HCT116 (cell line): ENCODE measurements around the gene ZNF157. TPM values are rescaled to one million over a fixed set of nuclear protein-coding genes. Genes with fewer than 3 reads are reported as not detected.

Experiments used
- ATAC-seq: fragments of 200-7000 bp; cut with Tn5 transposase; 2 replicates; pipeline ENCODE4 v1.9.1; 2020; ENCODE audit warnings: mild to moderate bottlenecking, moderate library complexity
- BruUV-seq: library from RNA; stranded (reverse); fragments of 400-500 nt; replicated peaks from 2 replicates; lab custom pipeline; 2021; lab: Mats Ljungman, UMichigan
- CTCF ChIA-PET: fragments of 300-600 bp; sonication (Branson Sonifier 250); formaldehyde crosslinking; loops from one replicate; lab custom pipeline; 2021; ENCODE audit warnings: antibody characterized with exemption; lab: Charles Lee
- POLR2A ChIA-PET: fragments of 300-600, 350-600 bp; sonication (Branson Sonifier 250); formaldehyde crosslinking; loops from one replicate; lab custom pipeline; 2021; ENCODE audit warnings: antibody characterized with exemption; lab: Charles Lee
- RAD21 ChIA-PET, 2 experiments: fragments of 300-600 bp; sonication (Branson Sonifier 250); formaldehyde crosslinking; loops; one replicate each; lab custom pipeline; 2023; ENCODE audit warnings: low total read pairs in 2 of 2; ENCODE audit not compliant: uncharacterized antibody in 2 of 2, unreplicated experiment in 2 of 2, low non-redundant PET in 1 of 2; lab: Charles Lee
- DNase-seq: peaks from one replicate; pipeline ENCODE4 v3.0.0-alpha.2; 2010; ENCODE audit warnings: low read depth, low spot score
- H2AFZ ChIP-seq: fragments of 200-600 bp; shearing (Covaris generic), sonication (generic); 2 replicates; pipeline ENCODE4 v1.6.1; 2017; ENCODE audit warnings: low read depth, mixed run types, mixed read lengths, antibody characterized with exemption, low read length; ENCODE audit not compliant: poor library complexity, severe bottlenecking
- H3K27ac ChIP-seq: 2 replicates; pipeline ENCODE4 v1.5.1; 2012; ENCODE audit warnings: low read depth, low read length
- H3K27me3 ChIP-seq: fragments of 200-600 bp; sonication (generic); 2 replicates; pipeline ENCODE4 v1.6.1; 2016; ENCODE audit warnings: mixed run types, low read length, mixed read lengths; ENCODE audit not compliant: insufficient read depth
- H3K36me3 ChIP-seq, 2 experiments: fragments of 200-500 bp in 1 of 2; fragments of 200-600 bp in 1 of 2; sonication (Bioruptor generic) in 1 of 2; sonication (generic) in 1 of 2; 2 replicates each; pipeline versions ENCODE4 v1.5.1 to v1.6.1; 2014 to 2016; ENCODE audit warnings: low read length in 2 of 2, inconsistent platforms in 1 of 2, mixed read lengths in 1 of 2, mixed run types in 1 of 2; ENCODE audit not compliant: insufficient read depth in 2 of 2, control insufficient read depth in 1 of 2
- H3K4me1 ChIP-seq, 2 experiments: fragments of 200-600 bp in 1 of 2; sonication (generic) in 1 of 2; 2 replicates each; pipeline versions ENCODE4 v1.5.1 to v1.6.1; 2012 to 2017; ENCODE audit warnings: low read length in 2 of 2, inconsistent platforms in 1 of 2, mild to moderate bottlenecking in 1 of 2, mixed read lengths in 1 of 2, mixed run types in 1 of 2, moderate library complexity in 1 of 2; ENCODE audit not compliant: insufficient read depth in 2 of 2, control insufficient read depth in 1 of 2
- H3K4me2 ChIP-seq: fragments of 200-600 bp; sonication (generic); 2 replicates; pipeline ENCODE4 v1.6.1; 2017; ENCODE audit warnings: mixed run types, low read length, mixed read lengths
- H3K4me3 ChIP-seq, 2 experiments: fragments of 200-600 bp in 1 of 2; sonication (generic) in 1 of 2; replicated peaks in 1 of 2; 2 replicates each; pipeline ENCODE4 v1.5.1; 2011 to 2016; ENCODE audit warnings: low read length in 2 of 2, control low read depth in 1 of 2, low read depth in 1 of 2, mild to moderate bottlenecking in 1 of 2, mixed read lengths in 1 of 2, mixed run types in 1 of 2
- H3K79me2 ChIP-seq: fragments of 200-600 bp; sonication (generic); 2 replicates; pipeline ENCODE4 v1.6.1; 2017; ENCODE audit warnings: mild to moderate bottlenecking, mixed run types, low read length, moderate library complexity, mixed read lengths; ENCODE audit not compliant: insufficient read depth
- H3K9ac ChIP-seq: fragments of 200-600 bp; sonication (generic); 2 replicates; pipeline ENCODE4 v1.6.1; 2016; ENCODE audit warnings: low read length, mixed read lengths
- H3K9me2 ChIP-seq: fragments of 200-600 bp; sonication (generic), shearing (Covaris generic); 2 replicates; pipeline ENCODE4 v1.6.1; 2017; ENCODE audit warnings: mixed run types, mild to moderate bottlenecking, moderate library complexity; ENCODE audit not compliant: insufficient read depth
- H3K9me3 ChIP-seq, 2 experiments: fragments of 200-500 bp in 1 of 2; fragments of 200-600 bp in 1 of 2; sonication (Bioruptor generic) in 1 of 2; sonication (generic) in 1 of 2; 2 replicates each; pipeline ENCODE4 v1.6.1; 2014 to 2017; ENCODE audit warnings: low read length in 2 of 2, mixed read lengths in 2 of 2, inconsistent platforms in 1 of 2, low read depth in 1 of 2, mild to moderate bottlenecking in 1 of 2, mixed run types in 1 of 2, moderate library complexity in 1 of 2; ENCODE audit not compliant: control insufficient read depth in 1 of 2, insufficient read depth in 1 of 2
- H4K20me1 ChIP-seq: fragments of 200-600 bp; sonication (generic), shearing (Covaris generic); 2 replicates; pipeline ENCODE4 v1.6.1; 2017; ENCODE audit warnings: mixed run types, mild to moderate bottlenecking, moderate library complexity; ENCODE audit not compliant: insufficient read depth
- ATF3 ChIP-seq: IDR thresholded peaks from 2 replicates; pipeline ENCODE4 v1.6.1; 2012
- CEBPB ChIP-seq: IDR thresholded peaks from 2 replicates; pipeline ENCODE4 v1.6.1; 2012; ENCODE audit warnings: low read depth
- CTCF ChIP-seq, 3 experiments: fragments of 200-600 bp in 1 of 3; sonication (generic) in 1 of 3; IDR thresholded peaks in 2 of 3; conservative IDR thresholded peaks in 1 of 3; 2 replicates each; pipeline ENCODE4 v1.5.1; 2012 to 2017; ENCODE audit warnings: low read depth in 2 of 3, low read length in 2 of 3, antibody characterized with exemption in 1 of 3, borderline replicate concordance in 1 of 3, control low read depth in 1 of 3, mild to moderate bottlenecking in 1 of 3, mixed read lengths in 1 of 3, mixed run types in 1 of 3, moderate library complexity in 1 of 3; ENCODE audit not compliant: insufficient read depth in 1 of 3
- EGR1 ChIP-seq: IDR thresholded peaks from 2 replicates; pipeline ENCODE4 v1.6.1; 2012; ENCODE audit warnings: low read depth
- EZH2 ChIP-seq: fragments of 200-600 bp; sonication (generic); IDR thresholded peaks from 2 replicates; pipeline ENCODE4 v1.6.1; 2017; ENCODE audit warnings: antibody characterized with exemption, mixed run types
- EZH2phosphoT487 ChIP-seq: fragments of 200-600 bp; IDR thresholded peaks from 2 replicates; pipeline ENCODE4 v1.6.1; 2018; ENCODE audit warnings: antibody characterized with exemption, borderline replicate concordance
- MAX ChIP-seq: IDR thresholded peaks from 2 replicates; pipeline ENCODE4 v1.6.1; 2012
- POLR2A ChIP-seq: IDR thresholded peaks from 2 replicates; pipeline ENCODE4 v1.7.0; 2011; ENCODE audit warnings: borderline replicate concordance; ENCODE audit not compliant: insufficient read depth, insufficient read length; ENCODE audit errors: extremely low read depth
- RAD21 ChIP-seq: IDR thresholded peaks from 2 replicates; pipeline ENCODE4 v1.6.1; 2012; ENCODE audit warnings: low read depth, mild to moderate bottlenecking
- SP1 ChIP-seq: IDR thresholded peaks from 2 replicates; pipeline ENCODE4 v1.6.1; 2012; ENCODE audit warnings: low read depth
- SRF ChIP-seq: IDR thresholded peaks from 2 replicates; pipeline ENCODE4 v1.6.1; 2012; ENCODE audit warnings: low read depth
- YY1 ChIP-seq: IDR thresholded peaks from 2 replicates; pipeline ENCODE4 v1.6.1; 2011; ENCODE audit warnings: low read length, low read depth, moderate library complexity, mild to moderate bottlenecking; ENCODE audit not compliant: insufficient replicate concordance; ENCODE audit errors: extremely low read depth
- ZFX ChIP-seq: fragments of 450-650 bp; IDR thresholded peaks from 2 replicates; pipeline ENCODE4 v1.6.1; 2017
- intact Hi-C: fragments of 100-400 bp; cut with micrococcal nuclease; formaldehyde crosslinking; loops from 2 replicates; pipeline ENCODE4 v1.10.0; 2022
- total RNA-seq: library from RNA; stranded (reverse); gene quantifications from one replicate; pipeline ENCODE4 v1.2.1, GENCODE V29; 2021; ENCODE audit not compliant: unreplicated experiment

ZNF157 gene
- total RNA-seq, 1 experiment from 2014 or later = not detected

DNA sequence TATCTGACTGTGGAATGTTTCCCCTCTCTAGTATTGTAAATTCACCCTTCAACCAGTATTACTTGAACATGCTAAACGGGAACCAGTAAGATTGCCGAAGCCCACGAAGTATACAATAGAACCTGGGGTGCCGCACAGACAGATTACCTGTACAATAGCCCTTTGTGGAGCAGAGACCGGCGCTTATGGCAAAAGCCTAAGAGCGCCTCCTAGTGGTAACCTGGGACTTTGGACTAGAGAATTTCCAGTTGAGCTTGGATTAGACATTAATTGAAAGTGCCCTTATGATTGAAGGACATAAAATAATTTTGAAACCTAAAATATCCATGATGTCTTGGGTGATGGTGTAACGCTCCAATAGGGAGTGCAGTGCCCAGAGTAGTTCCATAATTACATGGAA is 14.1 kb downstream of the ZNF157 start:
- Histone ChIP-seq H3K36me3 (no peaks in the 10 kb centered on the region), H2AFZ (peak overlapping the region; percentile 96), H3K4me1 (peaks cover 0 to 6% of the 10 kb centered on the region in 2 experiments; a peak in 2 of 4 replicates), H3K9ac (no peak overlapping the region), H3K27me3 (no peaks in the 10 kb centered on the region), H3K79me2 (no peaks in the 10 kb centered on the region), H3K4me2 (peak overlapping the region; percentile 55), H4K20me1 (no peaks in the 10 kb centered on the region), H3K9me3 (no peaks in the 10 kb centered on the region), H3K9me2 (no peaks in the 10 kb centered on the region), H3K4me3 (no peak overlapping the region), H3K27ac (no peak overlapping the region)
- TF ChIP-seq SRF (0 out of 2 replicates have a peak, but pooled peaks have one; percentile 32), CTCF (IDR thresholded peaks at IDR 0.05 in 2 of 3, conservative IDR thresholded peaks at IDR 0.05 in 1 of 3; ENCODE audit: borderline replicate concordance in 1 of 3, insufficient read depth in 1 of 3, low read depth in 2 of 3, low read length in 2 of 3) (peak; percentile 61 to 71 (median 71); a peak in 5 of 6 replicates), SP1 (no peak), RAD21 (peak; percentile 82), POLR2A (no peak)
- BruUV-seq = no TSS peak
- CTCF ChIA-PET = interaction anchor here (0.8 to 2.3 kb wide), 10 partner anchors 11 to 194 kb away, joined by 3 to 11 read pairs (median 4); partner anchors contain the start of gene ZNF157
- peak; percentile 61 for DNase-seq
- POLR2A ChIA-PET = interaction anchor here (1.5 kb wide), 1 partner anchor 167 kb away, joined by 3 read pairs; no protein-coding TSS in a partner anchor
- ATAC-seq = peak; percentile 90
- RAD21 ChIA-PET = interaction anchor here (0.6 to 2.1 kb wide), 3 partner anchors 104 to 192 kb away, joined by 3 to 7 read pairs (median 4); no protein-coding TSS in a partner anchor
- intact Hi-C loops = loop anchor here (1.0 to 2.0 kb wide), 2 partner anchors 168 to 191 kb away; partner anchors contain the start of gene UBA1

DNA sequence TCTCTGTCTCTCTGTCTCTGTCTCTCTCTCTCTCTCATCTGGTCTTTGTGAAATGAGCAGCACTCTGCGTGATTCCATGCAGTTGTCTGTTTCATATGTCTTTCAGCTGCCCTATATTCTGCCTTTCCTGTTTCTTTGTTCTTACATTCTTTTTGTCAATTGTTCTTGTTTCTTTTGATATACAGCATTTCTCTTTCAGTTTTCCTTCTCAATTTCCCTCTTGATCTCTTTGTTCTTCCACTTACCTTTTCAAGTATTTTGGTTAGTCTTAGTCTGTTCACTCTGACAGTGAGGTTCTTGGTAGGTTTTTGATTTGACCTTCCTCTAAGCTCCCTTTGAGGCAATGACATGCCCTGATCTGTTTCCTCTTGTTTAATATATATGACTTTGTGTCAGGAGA is 20.4 kb downstream of the ZNF157 start:
- H3K27ac ChIP-seq = no peak overlapping the region
- POLR2A ChIA-PET = no interaction called here
- RAD21 ChIA-PET = no interaction called here
- ATAC-seq (no peak), DNase-seq (no peak)
- BruUV-seq = no TSS peak
- no peaks in the 10 kb centered on the region for H3K27me3 ChIP-seq
- no peak overlapping the region for H3K4me2 ChIP-seq
- H3K4me3 ChIP-seq = no peak overlapping the region
- CTCF ChIA-PET = no interaction called here
- intact Hi-C loops = no loop called here
- H2AFZ ChIP-seq = no peak overlapping the region
- no peak overlapping the region for H3K9ac ChIP-seq
- no peaks in the 10 kb centered on the region for H3K79me2 ChIP-seq
- no peaks in the 10 kb centered on the region for H3K9me3 ChIP-seq
- no peaks in the 10 kb centered on the region for H4K20me1 ChIP-seq
- H3K36me3 ChIP-seq = no peaks in the 10 kb centered on the region
- H3K9me2 ChIP-seq = no peaks in the 10 kb centered on the region
- no peaks in the 10 kb centered on the region for H3K4me1 ChIP-seq
- TF ChIP-seq YY1 (no peak), ATF3 (no peak), ZFX (no peak), CTCF (IDR thresholded peaks at IDR 0.05 in 2 of 3, conservative IDR thresholded peaks at IDR 0.05 in 1 of 3; ENCODE audit: borderline replicate concordance in 1 of 3, insufficient read depth in 1 of 3, low read depth in 2 of 3, low read length in 2 of 3) (no peak), EGR1 (no peak), EZH2phosphoT487 (no peak), EZH2 (no peak), SP1 (no peak), CEBPB (no peak), MAX (no peak)
